ENCODE measurements around the gene INCENP. TPM values are rescaled to one million over a fixed set of nuclear protein-coding genes. Genes with fewer than 3 reads are reported as not detected.
A peak's percentile ranks its signal among the peaks of the same experiment; 100 is the strongest.
"Not testable (repeated sequence)": the region's sequence is repeated elsewhere in the genome, so short reads cannot be mapped to it uniquely, and the experiment has no call there.

Gene INCENP
- total and polyA plus RNA-seq, 2 of the 13 experiments (the other 11 are each of a cell fraction or from before 2014, with no cell fraction given): 14.1 to 37.3 TPM

DNA sequence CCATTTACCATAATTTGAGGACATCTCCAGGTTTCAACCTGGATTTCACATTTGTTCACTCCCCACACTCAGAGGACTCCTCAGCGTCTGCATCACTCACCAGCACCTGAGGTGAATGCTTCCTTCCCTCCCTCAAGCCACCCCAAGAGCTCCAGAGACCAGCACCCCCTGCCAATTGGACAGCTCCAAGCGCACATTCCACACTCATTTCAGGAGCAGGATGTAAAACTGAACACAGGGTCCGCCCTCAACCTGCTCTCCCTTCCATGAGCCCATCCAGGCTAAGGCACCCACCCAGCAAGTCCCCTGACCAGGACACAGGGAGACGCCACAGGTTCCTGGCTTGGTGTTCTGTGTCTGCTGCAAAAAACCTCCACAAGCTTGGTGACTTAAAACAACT, 70.1 kb downstream of the INCENP start (continued):
- TF ChIP-seq, protein P1, sequence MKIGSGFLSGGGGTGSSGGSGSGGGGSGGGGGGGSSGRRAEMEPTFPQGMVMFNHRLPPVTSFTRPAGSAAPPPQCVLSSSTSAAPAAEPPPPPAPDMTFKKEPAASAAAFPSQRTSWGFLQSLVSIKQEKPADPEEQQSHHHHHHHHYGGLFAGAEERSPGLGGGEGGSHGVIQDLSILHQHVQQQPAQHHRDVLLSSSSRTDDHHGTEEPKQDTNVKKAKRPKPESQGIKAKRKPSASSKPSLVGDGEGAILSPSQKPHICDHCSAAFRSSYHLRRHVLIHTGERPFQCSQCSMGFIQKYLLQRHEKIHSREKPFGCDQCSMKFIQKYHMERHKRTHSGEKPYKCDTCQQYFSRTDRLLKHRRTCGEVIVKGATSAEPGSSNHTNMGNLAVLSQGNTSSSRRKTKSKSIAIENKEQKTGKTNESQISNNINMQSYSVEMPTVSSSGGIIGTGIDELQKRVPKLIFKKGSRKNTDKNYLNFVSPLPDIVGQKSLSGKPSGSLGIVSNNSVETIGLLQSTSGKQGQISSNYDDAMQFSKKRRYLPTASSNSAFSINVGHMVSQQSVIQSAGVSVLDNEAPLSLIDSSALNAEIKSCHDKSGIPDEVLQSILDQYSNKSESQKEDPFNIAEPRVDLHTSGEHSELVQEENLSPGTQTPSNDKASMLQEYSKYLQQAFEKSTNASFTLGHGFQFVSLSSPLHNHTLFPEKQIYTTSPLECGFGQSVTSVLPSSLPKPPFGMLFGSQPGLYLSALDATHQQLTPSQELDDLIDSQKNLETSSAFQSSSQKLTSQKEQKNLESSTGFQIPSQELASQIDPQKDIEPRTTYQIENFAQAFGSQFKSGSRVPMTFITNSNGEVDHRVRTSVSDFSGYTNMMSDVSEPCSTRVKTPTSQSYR (CRISPR knock-in tag; IDR thresholded peaks at IDR 0.05; ENCODE audit: borderline replicate concordance): peak; percentile 34; the same call in 1 of the 2 replicates
- TF ChIP-seq MIXL1 (CRISPR knock-in tag; IDR thresholded peaks at IDR 0.05) (0 out of 2 replicates have a peak, but pooled peaks have one; percentile 26), SAP130 (CRISPR knock-in tag; IDR thresholded peaks at IDR 0.05; ENCODE audit: low read depth) (0 out of 2 replicates have a peak, but pooled peaks have one; percentile 21), SRSF4 (IDR thresholded peaks at IDR 0.05; ENCODE audit: low read depth, low read length, poor library complexity, severe bottlenecking) (no peak)
- TF ChIP-seq, protein P2, sequence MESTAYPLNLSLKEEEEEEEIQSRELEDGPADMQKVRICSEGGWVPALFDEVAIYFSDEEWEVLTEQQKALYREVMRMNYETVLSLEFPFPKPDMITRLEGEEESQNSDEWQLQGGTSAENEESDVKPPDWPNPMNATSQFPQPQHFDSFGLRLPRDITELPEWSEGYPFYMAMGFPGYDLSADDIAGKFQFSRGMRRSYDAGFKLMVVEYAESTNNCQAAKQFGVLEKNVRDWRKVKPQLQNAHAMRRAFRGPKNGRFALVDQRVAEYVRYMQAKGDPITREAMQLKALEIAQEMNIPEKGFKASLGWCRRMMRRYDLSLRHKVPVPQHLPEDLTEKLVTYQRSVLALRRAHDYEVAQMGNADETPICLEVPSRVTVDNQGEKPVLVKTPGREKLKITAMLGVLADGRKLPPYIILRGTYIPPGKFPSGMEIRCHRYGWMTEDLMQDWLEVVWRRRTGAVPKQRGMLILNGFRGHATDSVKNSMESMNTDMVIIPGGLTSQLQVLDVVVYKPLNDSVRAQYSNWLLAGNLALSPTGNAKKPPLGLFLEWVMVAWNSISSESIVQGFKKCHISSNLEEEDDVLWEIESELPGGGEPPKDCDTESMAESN (CRISPR knock-in tag; conservative IDR thresholded peaks at IDR 0.05): no peak

DNA sequence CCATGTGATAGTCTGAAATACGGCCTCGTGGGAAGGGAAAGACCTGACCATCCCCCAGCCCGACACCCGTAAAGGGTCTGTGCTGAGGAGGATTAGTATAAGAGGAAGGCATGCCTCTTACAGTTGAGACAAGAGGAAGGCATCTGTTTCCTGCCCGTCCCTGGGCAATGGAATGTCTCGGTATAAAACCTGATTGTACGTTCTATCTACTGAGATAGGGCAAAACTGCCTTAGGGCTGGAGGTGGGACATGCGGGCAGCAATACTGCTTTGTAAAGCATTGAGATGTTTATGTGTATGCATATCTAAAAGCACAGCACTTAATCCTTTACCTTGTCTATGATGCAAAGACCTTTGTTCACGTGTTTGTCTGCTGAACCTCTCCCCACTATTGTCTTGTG, 71.2 kb downstream of the INCENP start:
- ATAC-seq; intact Hi-C loops (cut with micrococcal nuclease; ENCODE audit: unreplicated experiment); FAIRE-seq; CTCF ChIA-PET (ENCODE audit: low intra/inter-chr PET ratio, low total read pairs); H3K27ac ChIP-seq (ENCODE audit: extremely low read length, insufficient read depth, low read length); in situ Hi-C loops (cut with HindIII; ENCODE audit: extremely low pct_ligation_motif_present, low pct_unique_long_range_greater_than_20kb); DNase-seq (ENCODE audit: low spot score); POLR2A ChIA-PET; H3K79me2 ChIP-seq (ENCODE audit: insufficient read depth, low read length); H2AFZ ChIP-seq (ENCODE audit: low read length); H4K20me1 ChIP-seq (ENCODE audit: insufficient read depth, low read length); H3K4me2 ChIP-seq (ENCODE audit: low read depth, low read length); H3K4me3 ChIP-seq (replicated peaks in 1 of 3; ENCODE audit: insufficient read depth in 1 of 3, low read depth in 2 of 3, low read length in 3 of 3); H3K36me3 ChIP-seq (replicated peaks in 1 of 2; ENCODE audit: control insufficient read depth in 1 of 2, insufficient read depth in 2 of 2, low read length in 2 of 2); H3K9me3 ChIP-seq (ENCODE audit: low read length); H3K9ac ChIP-seq (ENCODE audit: insufficient read depth, low read depth, low read length); H3K4me1 ChIP-seq (ENCODE audit: insufficient read depth, low read length); BruUV-seq (replicated peaks): not testable (repeated sequence)
- WGBS (ENCODE audit: low lambda C conversion rate): 11% methylated on average over 4 of the region's 9 CpGs
- peaks cover 4 to 58% of the 10 kb centered on the region in 2 experiments; a peak in 4 of 5 replicates for H3K27me3 ChIP-seq (ENCODE audit: control insufficient read depth in 1 of 2, insufficient read depth in 2 of 2, low read length in 2 of 2)

All from HepG2 (cell line).